CD8-positive, alpha-beta memory T cell (primary cell): ENCODE results near the gene MYO15A. TPM values are rescaled to one million over a fixed set of nuclear protein-coding genes. Genes with fewer than 3 reads are reported as not detected.

ENCODE experiments used
- CTCF ChIA-PET: fragments of 350-600 bp; sonication (Branson Sonifier 250); formaldehyde crosslinking; loops from one replicate; lab custom pipeline; 2021; ENCODE audit warnings: antibody characterized with exemption; lab: Charles Lee
- POLR2A ChIA-PET: fragments of 350-600 bp; sonication (Branson Sonifier 250); formaldehyde crosslinking; loops from one replicate; lab custom pipeline; 2021; ENCODE audit warnings: antibody characterized with exemption; lab: Charles Lee
- DNase-seq, 5 donors: peaks; one replicate each; pipeline versions ENCODE4 v3.0.0 to v3.0.0-alpha.2; 2020 to 2022; ENCODE audit warnings: mixed read lengths in 1 of 5
- H3K27ac ChIP-seq: one replicate; pipeline ENCODE4 v1.7.0; 2013; ENCODE audit warnings: low read depth, mild to moderate bottlenecking, low read length, moderate library complexity
- H3K27me3 ChIP-seq: 2 replicates; pipeline ENCODE4 v1.7.0; 2013; ENCODE audit warnings: low read length, mild to moderate bottlenecking; ENCODE audit not compliant: insufficient read depth, poor library complexity, severe bottlenecking
- H3K36me3 ChIP-seq: 2 replicates; pipeline ENCODE4 v1.7.0; 2013; ENCODE audit warnings: mild to moderate bottlenecking, low read length, moderate library complexity; ENCODE audit not compliant: insufficient read depth
- H3K4me1 ChIP-seq: 2 replicates; pipeline ENCODE4 v1.7.0; 2013; ENCODE audit warnings: mild to moderate bottlenecking, low read length, moderate library complexity; ENCODE audit not compliant: insufficient read depth
- H3K4me3 ChIP-seq: 2 replicates; pipeline ENCODE4 v1.7.0; 2013; ENCODE audit warnings: mild to moderate bottlenecking, low read length
- H3K9me3 ChIP-seq: 2 replicates; pipeline ENCODE4 v1.7.0; 2013; ENCODE audit warnings: mild to moderate bottlenecking, low read length
- H3K27ac Mint-ChIP-seq, 8 donors: one replicate each; pipeline ENCODE4 v1.8.0; 2020 to 2021; ENCODE audit warnings: mixed read lengths in 8 of 8, mild to moderate bottlenecking in 6 of 8, inconsistent platforms in 3 of 8, moderate library complexity in 3 of 8
- H3K27me3 Mint-ChIP-seq, 2 donors: one replicate each; pipeline ENCODE4 v1.8.0; 2020 to 2021; ENCODE audit warnings: mixed read lengths in 2 of 2, mild to moderate bottlenecking in 1 of 2, moderate library complexity in 1 of 2
- H3K36me3 Mint-ChIP-seq, 3 donors: one replicate each; pipeline ENCODE4 v1.8.0; 2020 to 2021; ENCODE audit warnings: mixed read lengths in 3 of 3, inconsistent platforms in 1 of 3, mild to moderate bottlenecking in 1 of 3
- H3K4me1 Mint-ChIP-seq, 3 donors: one replicate each; pipeline ENCODE4 v1.8.0; 2020 to 2021; ENCODE audit warnings: mixed read lengths in 3 of 3, inconsistent platforms in 1 of 3, mild to moderate bottlenecking in 1 of 3
- H3K4me3 Mint-ChIP-seq, 7 donors: one replicate each; pipeline ENCODE4 v1.8.0; 2020 to 2021; ENCODE audit warnings: mixed read lengths in 7 of 7, mild to moderate bottlenecking in 6 of 7, moderate library complexity in 4 of 7, inconsistent platforms in 2 of 7
- H3K9me3 Mint-ChIP-seq, 5 donors: one replicate each; pipeline ENCODE4 v1.8.0; 2020 to 2022; ENCODE audit warnings: mixed read lengths in 5 of 5, mild to moderate bottlenecking in 3 of 5, moderate library complexity in 2 of 5, inconsistent platforms in 1 of 5
- polyA plus RNA-seq: library from polyadenylated mRNA; unstranded; fragments of 300-500 nt; fragmentation: Illumina TruSeq; gene quantifications from one replicate; pipeline ENCODE4 v1.2.3, GENCODE V29; 2021
- total RNA-seq, 2 experiments: library from RNA; stranded (reverse); gene quantifications; one replicate each; pipeline ENCODE4 v1.2.3, GENCODE V29; 2021

The MYO15A gene
- total and polyA plus RNA-seq, 3 experiments from 2014 or later = 0.31 to 0.54 (median 0.35) TPM

DNA sequence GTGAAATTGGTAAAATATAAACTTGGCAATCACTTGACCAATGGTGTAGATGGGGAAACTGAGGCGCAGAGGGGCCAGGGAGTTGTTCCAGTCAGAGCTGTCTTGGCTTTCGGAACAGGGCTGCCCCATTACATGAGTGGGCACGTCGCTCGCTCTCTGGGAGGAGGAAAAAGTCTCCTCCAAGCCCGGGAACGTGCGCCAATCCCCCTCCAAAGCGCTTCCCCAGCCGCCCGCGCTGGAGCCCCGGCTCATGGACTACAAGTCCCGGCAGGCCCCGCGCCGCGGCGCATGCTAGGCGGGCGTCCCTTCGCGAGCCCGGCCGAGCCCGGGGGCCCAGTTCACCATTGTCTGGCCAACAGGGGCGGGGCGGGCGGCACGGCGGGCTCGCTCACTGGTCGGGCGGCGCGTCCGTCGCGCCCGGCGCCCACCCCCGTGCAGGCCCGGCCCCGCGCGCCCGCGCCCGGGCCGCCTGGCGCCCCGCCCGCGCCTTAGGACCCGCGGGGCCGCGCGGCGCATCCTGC is 116.6 kb downstream of the MYO15A start, which contains the start of gene LLGL1:
LLGL1 (plus strand) TSS at position 515 of the 521 bp plus-strand sequence. CDS start 48 bp downstream, outside the sequence.
- Histone ChIP-seq H3K36me3 (no peaks in the 10 kb centered on the region), H3K27ac (peak within 1 kb of the TSS; percentile 38), H3K9me3 (no peaks in the 10 kb centered on the region), H3K4me3 (peak within 1 kb of the TSS; percentile 72), H3K4me1 (peaks cover 18% of the 10 kb centered on the region), H3K27me3 (no peaks in the 10 kb centered on the region)
- H3K27me3 Mint-ChIP-seq = no peaks in the 10 kb centered on the region
- CTCF ChIA-PET = interaction anchor here (1.5 kb wide), 1 partner anchor 10 kb away, joined by 4 read pairs; no protein-coding TSS in a partner anchor
- POLR2A ChIA-PET = interaction anchor here (0.9 to 1.2 kb wide), 3 partner anchors 22 to 42 kb away, joined by 3 to 4 read pairs (median 3); partner anchors contain the start of gene ALKBH5
- peak; percentile 95 to 96 (median 96) for DNase-seq
- peaks cover 22 to 42% (median 27%) of the 10 kb centered on the region in 3 donors for H3K4me1 Mint-ChIP-seq
- no peaks in the 10 kb centered on the region for H3K9me3 Mint-ChIP-seq
- peak within 1 kb of the TSS; percentile 95 to 100 (median 97) for H3K4me3 Mint-ChIP-seq
- H3K27ac Mint-ChIP-seq = peak within 1 kb of the TSS; percentile 57 to 99 (median 93)
- H3K36me3 Mint-ChIP-seq = peaks cover 0 to 4% (median 0%) of the 10 kb centered on the region in 3 donors

DNA sequence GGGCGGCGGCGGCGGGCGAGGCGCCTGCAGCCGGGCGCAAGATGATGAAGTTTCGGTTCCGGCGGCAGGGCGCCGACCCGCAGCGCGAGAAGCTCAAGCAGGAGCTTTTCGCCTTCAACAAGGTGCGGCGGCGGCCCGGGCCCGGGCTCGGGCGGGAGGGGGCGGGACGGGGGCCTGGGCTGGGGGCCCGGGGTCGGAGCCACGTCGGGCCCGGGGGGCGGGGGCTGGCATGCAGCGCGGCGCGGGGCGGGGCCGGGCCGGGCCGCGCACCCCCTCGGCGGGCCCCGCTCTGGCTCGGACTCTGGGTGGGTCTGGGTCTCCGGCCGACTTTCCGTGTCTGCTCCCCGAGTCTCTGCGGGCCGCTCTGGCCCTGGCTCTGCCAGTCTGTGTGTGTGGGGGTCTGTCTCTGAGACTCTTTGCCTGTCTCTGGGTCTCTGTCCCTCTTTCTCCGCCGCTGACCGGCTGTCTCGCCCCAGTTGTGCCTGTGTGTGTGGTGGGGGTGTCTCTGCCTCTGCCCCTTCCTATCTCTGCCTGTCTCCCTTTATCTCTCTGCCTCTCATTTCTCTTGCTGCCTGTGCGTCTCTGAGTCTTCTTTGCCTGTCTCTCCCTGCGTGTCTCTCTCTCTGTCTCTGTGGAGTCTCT is 117.2 kb downstream of the MYO15A start:
- Mint-ChIP-seq H3K4me3 (peak overlapping the region; percentile 95 to 100 (median 97)), H3K27ac (peak overlapping the region; percentile 57 to 99 (median 92)), H3K27me3 (no peaks in the 10 kb centered on the region), H3K36me3 (peaks cover 0 to 4% (median 0%) of the 10 kb centered on the region in 3 donors), H3K4me1 (peaks cover 22 to 42% (median 27%) of the 10 kb centered on the region in 3 donors), H3K9me3 (no peaks in the 10 kb centered on the region)
- Histone ChIP-seq H3K4me1 (peaks cover 18% of the 10 kb centered on the region), H3K9me3 (no peaks in the 10 kb centered on the region), H3K4me3 (peak overlapping the region; percentile 72), H3K27ac (peak overlapping the region; percentile 38), H3K27me3 (no peaks in the 10 kb centered on the region), H3K36me3 (no peaks in the 10 kb centered on the region)
- peak in 1 of 5 donors; percentile 23 for DNase-seq
- ChIA-PET POLR2A (interaction anchor here (0.9 to 1.2 kb wide), 3 partner anchors 22 to 43 kb away, joined by 3 to 4 read pairs (median 3); partner anchors contain the start of gene ALKBH5), CTCF (interaction anchor here (1.0 kb wide), 1 partner anchor 9 kb away, joined by 3 read pairs; no protein-coding TSS in a partner anchor)

DNA sequence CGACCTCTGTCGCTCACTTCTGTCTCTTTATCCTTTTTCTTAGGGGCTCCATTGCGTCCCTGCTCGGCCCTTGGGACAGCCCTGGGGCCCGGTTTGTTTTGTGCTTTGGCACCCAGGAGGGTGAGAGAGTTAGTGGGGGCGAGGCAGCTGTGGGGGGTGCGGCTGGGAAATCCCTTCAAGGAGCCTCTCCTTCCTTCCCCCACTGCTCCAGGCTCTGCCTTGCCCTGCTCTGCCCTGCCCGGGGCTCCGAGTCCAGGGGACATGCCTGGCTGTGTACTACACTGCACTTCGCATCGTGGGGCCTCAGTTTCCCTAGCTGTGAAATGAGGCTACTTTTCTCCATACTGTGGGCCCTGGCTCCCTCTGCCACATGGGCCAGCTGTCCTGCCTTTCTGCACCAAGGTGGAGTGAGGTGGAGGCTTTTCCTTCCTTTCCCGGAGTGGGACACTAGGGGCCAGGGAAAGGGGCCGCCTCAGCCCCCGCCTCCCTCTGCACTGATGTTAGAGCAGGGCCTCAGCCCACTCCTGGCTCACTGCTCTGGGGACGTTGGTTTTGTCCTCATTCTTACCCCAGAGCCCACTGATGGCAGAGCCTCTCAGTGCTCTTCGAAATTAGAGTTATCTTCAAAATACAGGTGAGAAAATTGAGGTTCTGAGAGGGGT is 117.9 kb downstream of the MYO15A start:
- Mint-ChIP-seq H3K27ac (peak overlapping the region; percentile 57 to 99 (median 92)), H3K4me1 (peaks cover 22 to 42% (median 27%) of the 10 kb centered on the region in 3 donors), H3K4me3 (peak overlapping the region; percentile 95 to 100 (median 97)), H3K9me3 (no peaks in the 10 kb centered on the region), H3K36me3 (peaks cover 0 to 4% (median 0%) of the 10 kb centered on the region in 3 donors), H3K27me3 (no peaks in the 10 kb centered on the region)
- peak overlapping the region; percentile 72 for H3K4me3 ChIP-seq
- H3K27me3 ChIP-seq = no peaks in the 10 kb centered on the region
- no peaks in the 10 kb centered on the region for H3K36me3 ChIP-seq
- ChIA-PET CTCF (interaction anchor here (1.0 kb wide), 1 partner anchor 10 kb away, joined by 3 read pairs; no protein-coding TSS in a partner anchor), POLR2A (interaction anchor here (1.2 kb wide), 1 partner anchor 21 kb away, joined by 4 read pairs; no protein-coding TSS in a partner anchor)
- peaks cover 18% of the 10 kb centered on the region for H3K4me1 ChIP-seq
- no peaks in the 10 kb centered on the region for H3K9me3 ChIP-seq
- peak overlapping the region; percentile 38 for H3K27ac ChIP-seq
- no peak for DNase-seq

DNA sequence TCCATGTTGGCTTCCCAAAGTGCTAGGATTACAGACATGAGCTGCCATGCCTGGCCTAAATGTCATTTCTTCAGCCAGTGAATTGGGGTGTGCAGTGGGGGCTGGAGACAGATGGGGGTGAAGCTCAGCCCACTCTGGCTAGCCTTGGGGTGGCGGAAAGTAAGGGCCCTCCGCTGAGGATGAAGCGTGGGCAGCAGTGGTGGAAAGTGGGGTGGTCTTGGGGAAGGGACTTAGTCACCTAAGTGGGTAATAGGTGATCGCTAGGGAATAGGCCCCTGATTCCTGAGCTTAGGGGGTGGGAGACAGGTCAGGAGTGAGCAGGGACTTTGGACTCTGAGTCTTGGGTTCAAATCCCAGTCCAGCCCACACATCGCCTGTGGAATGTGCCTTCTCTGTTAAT is 119.1 kb downstream of the MYO15A start:
- Mint-ChIP-seq H3K4me3 (peak overlapping the region in 6 of 7 donors; percentile 12 to 97 (median 32)), H3K4me1 (peaks cover 22 to 42% (median 27%) of the 10 kb centered on the region in 3 donors), H3K27ac (peak overlapping the region in 7 of 8 donors; percentile 8 to 78 (median 50)), H3K9me3 (no peaks in the 10 kb centered on the region), H3K27me3 (no peaks in the 10 kb centered on the region), H3K36me3 (peaks cover 0 to 9% (median 0%) of the 10 kb centered on the region in 3 donors)
- Histone ChIP-seq H3K27me3 (no peaks in the 10 kb centered on the region), H3K4me1 (peaks cover 18% of the 10 kb centered on the region), H3K36me3 (no peaks in the 10 kb centered on the region), H3K9me3 (no peaks in the 10 kb centered on the region), H3K27ac (no peak overlapping the region), H3K4me3 (no peak overlapping the region)
- no peak for DNase-seq
- ChIA-PET POLR2A (no interaction called here), CTCF (no interaction called here)

DNA sequence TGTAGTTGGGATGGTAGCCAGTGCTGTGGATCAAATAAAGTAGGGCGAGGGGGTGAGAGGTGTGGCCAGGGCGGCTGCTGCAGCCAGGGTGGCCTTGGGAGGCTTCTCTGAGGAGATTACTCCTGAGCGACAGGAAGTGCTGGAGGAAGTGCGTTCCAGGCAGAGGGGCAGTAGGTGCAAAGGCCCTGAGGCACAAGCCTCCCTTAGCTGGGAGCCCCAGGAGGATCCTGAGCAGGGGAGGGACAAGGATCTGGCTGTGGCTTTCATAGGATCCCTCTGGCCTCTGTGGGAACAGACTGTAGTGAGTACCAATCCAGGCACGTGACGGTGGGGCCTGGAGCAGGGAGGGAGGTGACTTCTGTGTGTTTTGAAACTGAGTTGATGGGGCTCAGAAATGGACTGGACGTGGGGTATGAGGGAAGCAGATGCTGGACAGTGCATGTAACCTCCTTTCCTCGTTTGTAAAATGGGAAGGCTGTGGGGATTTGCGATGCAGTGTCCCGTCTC is 119.7 kb downstream of the MYO15A start:
- ChIA-PET POLR2A (no interaction called here), CTCF (no interaction called here)
- peak overlapping the region in 6 of 8 donors; percentile 14 to 78 (median 49) for H3K27ac Mint-ChIP-seq
- Histone ChIP-seq H3K27me3 (no peaks in the 10 kb centered on the region), H3K36me3 (no peaks in the 10 kb centered on the region), H3K27ac (no peak overlapping the region), H3K4me1 (peaks cover 18% of the 10 kb centered on the region), H3K9me3 (no peaks in the 10 kb centered on the region), H3K4me3 (no peak overlapping the region)
- peaks cover 22 to 42% (median 27%) of the 10 kb centered on the region in 3 donors for H3K4me1 Mint-ChIP-seq
- peak overlapping the region in 3 of 7 donors; percentile 24 to 77 (median 37) for H3K4me3 Mint-ChIP-seq
- no peak for DNase-seq
- no peaks in the 10 kb centered on the region for H3K27me3 Mint-ChIP-seq
- no peaks in the 10 kb centered on the region for H3K9me3 Mint-ChIP-seq
- peaks cover 0 to 12% (median 0%) of the 10 kb centered on the region in 3 donors for H3K36me3 Mint-ChIP-seq

DNA sequence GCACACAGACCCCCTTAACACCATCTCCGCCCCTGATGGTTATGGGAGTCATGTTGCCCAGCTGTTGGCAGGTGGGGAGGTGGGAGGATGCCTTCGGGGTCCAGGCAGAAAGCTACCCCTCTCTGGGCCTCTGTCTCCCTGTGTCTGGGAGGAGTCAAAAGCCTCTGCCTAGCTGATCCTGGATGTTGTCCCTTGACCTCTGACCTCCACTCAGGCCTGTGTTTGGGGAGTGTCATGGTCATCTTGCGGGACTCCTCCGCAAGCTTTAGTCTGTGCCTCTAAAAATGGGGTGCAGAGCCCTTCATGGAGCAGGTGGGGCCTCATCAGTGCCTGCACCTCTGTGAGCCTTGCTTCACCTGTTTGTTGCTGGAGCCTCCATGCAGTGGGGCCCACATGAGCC is 120.7 kb downstream of the MYO15A start:
- Histone ChIP-seq H3K36me3 (no peaks in the 10 kb centered on the region), H3K27me3 (no peaks in the 10 kb centered on the region), H3K27ac (no peak overlapping the region), H3K4me3 (no peak overlapping the region), H3K9me3 (no peaks in the 10 kb centered on the region), H3K4me1 (peaks cover 18% of the 10 kb centered on the region)
- ChIA-PET POLR2A (no interaction called here), CTCF (no interaction called here)
- Mint-ChIP-seq H3K36me3 (peaks cover 0 to 21% (median 0%) of the 10 kb centered on the region in 3 donors), H3K9me3 (no peaks in the 10 kb centered on the region), H3K4me1 (peaks cover 22 to 42% (median 27%) of the 10 kb centered on the region in 3 donors), H3K4me3 (peak overlapping the region in 2 of 7 donors; percentile 72 to 76), H3K27ac (peak overlapping the region in 2 of 8 donors; percentile 17 to 69), H3K27me3 (no peaks in the 10 kb centered on the region)
- no peak for DNase-seq
